Breast epithelium (tissue), 3 donors: ENCODE results near the gene AKAP17A.

Experiments
- CTCF ChIP-seq, 3 donors: fragments of 450-650 bp; IDR thresholded peaks; one replicate each; pipeline ENCODE4 v1.5.1; 2016 to 2017; ENCODE audit warnings: antibody characterized with exemption in 3 of 3, mild to moderate bottlenecking in 3 of 3, moderate library complexity in 3 of 3
- POLR2A ChIP-seq: fragments of 450-650 bp; IDR thresholded peaks from one replicate; pipeline ENCODE4 v1.6.1; 2016; ENCODE audit warnings: antibody characterized with exemption, mild to moderate bottlenecking, moderate library complexity
- POLR2AphosphoS5 ChIP-seq, 3 donors: sonication (generic); formaldehyde crosslinking; IDR thresholded peaks; one replicate each; pipeline ENCODE4 v1.6.1; 2017; ENCODE audit warnings: antibody characterized with exemption in 3 of 3

- TF ChIP-seq CTCF (IDR thresholded peaks at IDR 0.05) (no peak), POLR2A (no peak), POLR2AphosphoS5 (IDR thresholded peaks at IDR 0.05) (no peak)
These were observed 26.4 kb upstream of the AKAP17A start for GRCh38 chrX:1564750-1565683.
